Fibroblast of villous mesenchyme (primary cell): ENCODE results near the gene ATXN1L. TPM values are rescaled to one million over a fixed set of nuclear protein-coding genes. Genes with fewer than 3 reads are reported as not detected.

Source experiments
- DNase-seq: peaks from one replicate; pipeline ENCODE4 v3.0.0-alpha.2; 2010; ENCODE audit warnings: low read depth
- H3K4me3 ChIP-seq: 2 replicates; pipeline ENCODE4 v1.5.1; 2011; ENCODE audit warnings: low read depth, mild to moderate bottlenecking, low read length
- total RNA-seq: library from RNA; depleted of rRNA; stranded (reverse); fragments of >200 nt; gene quantifications from 2 replicates; pipeline ENCODE4 v1.2.3, GENCODE V29; 2012
- TF ChIP-seq, protein P1 (sequence below): IDR thresholded peaks from 2 replicates; pipeline ENCODE4 v1.5.1; 2012; ENCODE audit warnings: low read depth, mild to moderate bottlenecking, low read length; ENCODE audit not compliant: insufficient read depth

The ATXN1L gene
- total RNA-seq, 1 donor, result 15.1 TPM

DNA sequence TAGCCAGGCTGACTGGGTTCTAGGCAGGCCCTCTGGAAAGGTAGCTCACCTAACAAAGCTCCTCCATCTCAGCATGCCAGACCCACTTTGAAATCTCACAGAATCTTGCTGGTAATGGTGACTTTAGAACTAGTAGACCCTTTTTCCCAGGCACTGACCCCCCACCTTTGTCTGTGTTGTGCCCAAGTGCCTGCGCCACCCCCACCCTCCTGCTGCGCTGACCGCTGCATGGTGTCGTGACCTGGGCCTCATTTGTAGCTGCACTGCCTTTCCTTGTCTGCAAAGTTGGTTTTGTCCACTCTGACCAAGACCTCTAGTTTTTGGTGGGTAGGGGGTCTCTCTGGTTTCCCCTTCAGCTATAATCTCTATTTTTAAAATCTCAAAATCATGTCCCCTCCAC, 6.8 kb downstream of the ATXN1L start:
- TF ChIP-seq, protein P1, sequence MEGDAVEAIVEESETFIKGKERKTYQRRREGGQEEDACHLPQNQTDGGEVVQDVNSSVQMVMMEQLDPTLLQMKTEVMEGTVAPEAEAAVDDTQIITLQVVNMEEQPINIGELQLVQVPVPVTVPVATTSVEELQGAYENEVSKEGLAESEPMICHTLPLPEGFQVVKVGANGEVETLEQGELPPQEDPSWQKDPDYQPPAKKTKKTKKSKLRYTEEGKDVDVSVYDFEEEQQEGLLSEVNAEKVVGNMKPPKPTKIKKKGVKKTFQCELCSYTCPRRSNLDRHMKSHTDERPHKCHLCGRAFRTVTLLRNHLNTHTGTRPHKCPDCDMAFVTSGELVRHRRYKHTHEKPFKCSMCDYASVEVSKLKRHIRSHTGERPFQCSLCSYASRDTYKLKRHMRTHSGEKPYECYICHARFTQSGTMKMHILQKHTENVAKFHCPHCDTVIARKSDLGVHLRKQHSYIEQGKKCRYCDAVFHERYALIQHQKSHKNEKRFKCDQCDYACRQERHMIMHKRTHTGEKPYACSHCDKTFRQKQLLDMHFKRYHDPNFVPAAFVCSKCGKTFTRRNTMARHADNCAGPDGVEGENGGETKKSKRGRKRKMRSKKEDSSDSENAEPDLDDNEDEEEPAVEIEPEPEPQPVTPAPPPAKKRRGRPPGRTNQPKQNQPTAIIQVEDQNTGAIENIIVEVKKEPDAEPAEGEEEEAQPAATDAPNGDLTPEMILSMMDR, result no peak
- no peak overlapping the region for H3K4me3 ChIP-seq
- DNase-seq, result no peak

GRCh38 chr16:71853413-71853812, 7.6 kb downstream of the ATXN1L start:
- TF ChIP-seq, protein P1, result no peak
- H3K4me3 ChIP-seq, result no peak overlapping the region

DNA sequence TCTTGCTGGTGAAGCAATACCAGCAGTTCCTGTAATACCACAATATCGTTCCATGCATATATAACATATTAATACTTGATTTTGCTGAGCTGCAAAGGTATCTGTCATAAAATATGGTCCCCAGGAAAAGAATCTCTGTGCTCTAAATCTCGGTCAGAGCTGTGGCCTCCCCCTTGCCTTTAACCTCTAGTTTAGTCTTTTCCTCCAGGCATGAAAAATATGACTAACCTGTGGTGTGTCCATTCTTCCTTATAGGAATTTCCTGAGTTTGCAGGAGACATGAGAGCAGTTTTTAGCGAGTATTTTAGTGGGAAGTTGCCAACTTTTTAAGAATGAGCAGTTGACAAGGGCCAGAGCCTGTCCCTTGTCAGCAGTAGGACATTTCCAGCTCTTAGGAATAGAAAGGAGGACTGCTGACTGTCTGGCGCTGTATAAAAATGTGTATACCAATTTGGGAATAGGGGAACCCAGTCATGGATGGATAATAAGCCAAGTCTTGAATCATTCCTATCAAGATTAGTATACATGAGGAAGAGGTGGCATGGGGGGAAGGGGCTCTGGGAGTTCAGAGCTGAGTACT, 8.7 kb downstream of the ATXN1L start:
- TF ChIP-seq, protein P1, result no peak
- no peak for DNase-seq
- no peak overlapping the region for H3K4me3 ChIP-seq

More at GRCh38 chr16:71853413-71853812, 7.6 kb downstream of the ATXN1L start:
- no peak for DNase-seq

DNA sequence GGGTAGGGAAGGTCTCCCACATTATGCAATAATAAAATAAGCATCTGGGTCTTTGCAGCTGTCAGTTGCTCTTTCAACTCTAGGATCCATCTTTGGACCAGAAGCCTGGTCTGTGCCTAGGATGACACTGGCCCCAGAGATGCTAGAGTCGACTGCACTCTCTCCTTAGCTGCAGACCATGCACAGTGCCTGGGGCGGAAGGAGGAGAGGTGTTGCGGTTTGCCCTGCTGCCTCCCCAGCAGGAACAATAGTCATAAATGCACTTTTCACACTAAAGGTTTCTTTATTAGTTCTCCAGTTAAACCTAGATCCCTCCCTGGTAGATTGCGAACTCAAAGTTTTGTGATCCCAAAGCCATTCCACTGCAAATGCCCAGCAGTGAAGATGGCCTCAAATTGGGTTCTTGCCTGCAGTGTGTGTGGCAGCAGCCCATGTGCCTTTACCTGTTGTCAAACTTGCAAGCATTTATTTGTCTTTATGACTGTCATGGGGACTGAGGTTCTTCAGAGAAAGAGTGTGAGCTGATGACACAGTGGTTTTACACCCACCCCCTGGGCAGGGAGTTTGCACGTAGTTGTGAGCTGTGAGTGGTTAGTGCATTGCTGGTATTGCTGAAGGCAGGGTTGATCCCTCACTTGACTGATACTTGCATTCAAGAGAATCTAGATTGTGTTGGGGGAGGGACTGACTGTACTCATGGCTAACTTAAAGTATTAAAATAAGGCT, 10.3 kb downstream of the ATXN1L start:
- no peak for DNase-seq
- TF ChIP-seq, protein P1, result no peak
- H3K4me3 ChIP-seq, result no peak overlapping the region

- TF ChIP-seq, protein P1, result no peak
- no peak for DNase-seq
- H3K4me3 ChIP-seq, result no peak overlapping the region
Measured at GRCh38 chr16:71859762-71860521, 14.2 kb downstream of the ATXN1L start.

- no peak for DNase-seq
- no peak overlapping the region for H3K4me3 ChIP-seq
Measured at GRCh38 chr16:71863995-71864394, 18.2 kb downstream of the ATXN1L start.

More at GRCh38 chr16:71863995-71864394, 18.2 kb downstream of the ATXN1L start:
- TF ChIP-seq, protein P1, result no peak
